Activated CD4-positive, alpha-beta T cell treated with anti-CD3 and anti-CD28 coated beads, Interleukin-2, amount 10 ng/mL, durations not matched to agents 24 days and 14 days (primary cell): ENCODE data around the gene LPCAT4. TPM values are rescaled to one million over a fixed set of nuclear protein-coding genes. Genes with fewer than 3 reads are reported as not detected.
"Not testable (repeated sequence)": the region's sequence is repeated elsewhere in the genome, so short reads cannot be mapped to it uniquely, and the experiment has no call there.

Source experiments
- DNase-seq: peaks from one replicate; pipeline ENCODE4 v3.0.0; 2022
- H3K27ac Mint-ChIP-seq: one replicate; pipeline ENCODE4 v1.8.0; 2022; ENCODE audit warnings: mild to moderate bottlenecking, mixed read lengths
- H3K27me3 Mint-ChIP-seq: one replicate; pipeline ENCODE4 v1.8.0; 2022; ENCODE audit warnings: mixed read lengths
- H3K36me3 Mint-ChIP-seq: one replicate; pipeline ENCODE4 v1.8.0; 2022; ENCODE audit warnings: low read depth, mild to moderate bottlenecking, mixed read lengths
- H3K4me1 Mint-ChIP-seq: one replicate; pipeline ENCODE4 v1.8.0; 2021; ENCODE audit warnings: mixed read lengths
- H3K4me3 Mint-ChIP-seq: one replicate; pipeline ENCODE4 v1.8.0; 2022; ENCODE audit warnings: mild to moderate bottlenecking, moderate library complexity, mixed read lengths
- H3K9me3 Mint-ChIP-seq: one replicate; pipeline ENCODE4 v1.8.0; 2021; ENCODE audit warnings: mixed read lengths
- intact Hi-C: fragments of 100-400 bp; cut with micrococcal nuclease; formaldehyde crosslinking; loops from one replicate; pipeline ENCODE4 v1.15.1; 2023
- total RNA-seq: library from RNA; stranded (reverse); gene quantifications from 2 replicates; pipeline ENCODE4 v1.2.3, GENCODE V29; 2022

LPCAT4 gene
- total RNA-seq, 1 donor from 2014 or later = 63.9 TPM

DNA sequence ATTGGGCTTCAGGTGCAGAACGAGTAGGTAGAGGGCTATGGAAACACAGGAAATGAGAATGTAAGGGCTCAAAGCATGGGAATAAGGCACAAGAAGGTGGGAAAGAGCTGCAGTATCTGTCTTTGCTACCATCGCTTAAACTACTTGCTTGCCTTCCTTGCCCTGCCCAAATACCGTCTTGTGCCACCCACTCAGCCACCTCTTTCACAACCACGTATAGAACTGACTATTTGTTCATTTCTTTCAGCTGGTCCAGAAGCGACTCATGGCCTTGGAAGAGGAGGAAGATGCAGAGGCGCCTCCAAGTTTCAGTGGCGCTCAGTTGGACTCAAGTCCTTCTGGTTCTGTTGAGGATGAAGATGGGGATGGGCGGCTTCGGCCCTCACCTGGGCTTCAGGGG lies 11.8 kb downstream of the LPCAT4 start:
- Mint-ChIP-seq H3K4me1 (peaks cover 3% of the 10 kb centered on the region), H3K27ac (no peak overlapping the region), H3K9me3 (no peaks in the 10 kb centered on the region), H3K36me3 (peaks cover 35% of the 10 kb centered on the region), H3K4me3 (no peak overlapping the region), H3K27me3 (no peaks in the 10 kb centered on the region)
- intact Hi-C loops = no loop called here
- no peak for DNase-seq

- no peak for DNase-seq
- Mint-ChIP-seq H3K27me3 (no peaks in the 10 kb centered on the region), H3K27ac (no peak overlapping the region), H3K4me1 (peaks cover 3% of the 10 kb centered on the region), H3K9me3 (no peaks in the 10 kb centered on the region), H3K36me3 (peaks cover 29% of the 10 kb centered on the region), H3K4me3 (no peak overlapping the region)
- intact Hi-C loops = no loop called here
Measured at GRCh38 chr15:34354286-34354685, 12.7 kb downstream of the LPCAT4 start.

DNA sequence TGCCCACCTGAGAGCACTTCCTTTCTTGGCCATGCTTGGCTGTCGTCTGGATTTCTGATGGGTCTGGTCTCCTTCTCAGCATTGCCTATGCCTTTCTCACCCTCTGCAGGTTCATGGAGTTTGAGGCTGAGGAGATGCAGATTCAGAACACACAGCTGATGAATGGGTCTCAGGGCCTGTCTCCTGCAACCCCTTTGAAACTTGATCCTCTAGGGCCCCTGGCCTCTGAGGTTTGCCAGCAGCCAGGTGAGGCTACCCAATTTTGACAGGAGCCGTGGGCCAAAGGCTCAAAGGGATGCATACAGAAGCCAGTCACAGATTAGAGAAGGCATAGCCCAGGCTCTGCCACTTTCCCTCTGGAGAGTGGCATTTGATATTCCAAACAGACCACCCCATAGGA lies 13.4 kb downstream of the LPCAT4 start:
- Mint-ChIP-seq H3K4me3 (no peak overlapping the region), H3K4me1 (peaks cover 3% of the 10 kb centered on the region), H3K27me3 (no peaks in the 10 kb centered on the region), H3K9me3 (no peaks in the 10 kb centered on the region), H3K27ac (no peak overlapping the region), H3K36me3 (peaks cover 25% of the 10 kb centered on the region)
- intact Hi-C loops = no loop called here
- no peak for DNase-seq

DNA sequence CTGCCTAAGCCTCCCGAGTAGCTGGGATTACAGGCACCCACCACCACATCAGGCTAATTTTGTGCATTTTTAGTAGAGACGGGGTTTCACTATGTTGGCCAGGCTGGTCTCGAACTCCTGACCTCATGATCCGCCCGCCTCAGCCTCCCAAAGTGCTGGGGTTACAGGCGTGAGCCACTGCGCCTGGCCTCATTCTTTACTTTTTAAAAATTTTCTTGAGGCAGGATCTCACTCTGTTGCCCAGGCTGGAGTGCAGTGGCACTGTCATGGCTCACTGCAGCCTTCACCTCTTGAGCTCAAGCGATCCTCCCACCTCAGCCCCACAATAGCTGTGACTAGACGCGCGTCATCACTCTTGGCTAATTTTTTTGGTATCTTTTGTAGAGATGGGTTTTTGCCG lies 14.0 kb downstream of the LPCAT4 start:
- H3K27ac Mint-ChIP-seq, H3K27me3 Mint-ChIP-seq, H3K9me3 Mint-ChIP-seq, H3K4me1 Mint-ChIP-seq, H3K4me3 Mint-ChIP-seq, intact Hi-C loops, DNase-seq: not testable (repeated sequence)
- H3K36me3 Mint-ChIP-seq = peaks cover 22% of the 10 kb centered on the region

DNA sequence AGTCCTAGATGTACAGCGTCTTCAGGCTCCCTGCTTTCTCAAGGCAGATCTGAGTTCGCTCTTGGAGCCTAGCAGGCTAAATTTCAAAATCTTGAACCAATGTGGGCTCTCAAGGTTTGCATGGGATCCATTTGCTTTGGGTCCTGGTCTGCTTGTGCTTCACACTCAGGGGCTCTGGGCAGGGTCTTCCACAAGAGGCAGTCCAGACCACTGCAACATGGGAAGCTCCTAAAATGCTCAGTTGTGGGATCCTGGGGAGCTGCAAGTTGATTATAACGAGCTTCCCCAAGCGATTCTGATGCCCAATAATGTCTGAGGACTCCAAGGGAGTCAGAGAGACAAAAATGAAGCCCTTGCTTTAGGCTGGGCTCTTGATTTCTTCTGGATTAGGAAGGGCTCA lies 17.2 kb downstream of the LPCAT4 start:
- H3K4me1 Mint-ChIP-seq = peaks cover 3% of the 10 kb centered on the region
- peaks cover 12% of the 10 kb centered on the region for H3K36me3 Mint-ChIP-seq
- no peak overlapping the region for H3K27ac Mint-ChIP-seq
- H3K9me3 Mint-ChIP-seq = no peaks in the 10 kb centered on the region
- DNase-seq = no peak
- no peak overlapping the region for H3K4me3 Mint-ChIP-seq
- no peaks in the 10 kb centered on the region for H3K27me3 Mint-ChIP-seq
- intact Hi-C loops = no loop called here

- Mint-ChIP-seq H3K9me3 (no peaks in the 10 kb centered on the region), H3K36me3 (peaks cover 6% of the 10 kb centered on the region), H3K4me3 (no peak overlapping the region), H3K27me3 (no peaks in the 10 kb centered on the region), H3K4me1 (peaks cover 3% of the 10 kb centered on the region), H3K27ac (no peak overlapping the region)
- intact Hi-C loops = no loop called here
- no peak for DNase-seq
Measured at GRCh38 chr15:34348735-34349300, 18.2 kb downstream of the LPCAT4 start.

GRCh38 chr15:34347951-34348638 lies 18.9 kb downstream of the LPCAT4 start:
- Mint-ChIP-seq H3K9me3 (no peaks in the 10 kb centered on the region), H3K27ac (no peak overlapping the region), H3K36me3 (peaks cover 2% of the 10 kb centered on the region), H3K27me3 (no peaks in the 10 kb centered on the region), H3K4me3 (no peak overlapping the region), H3K4me1 (peaks cover 3% of the 10 kb centered on the region)
- intact Hi-C loops = no loop called here
- no peak for DNase-seq

DNA sequence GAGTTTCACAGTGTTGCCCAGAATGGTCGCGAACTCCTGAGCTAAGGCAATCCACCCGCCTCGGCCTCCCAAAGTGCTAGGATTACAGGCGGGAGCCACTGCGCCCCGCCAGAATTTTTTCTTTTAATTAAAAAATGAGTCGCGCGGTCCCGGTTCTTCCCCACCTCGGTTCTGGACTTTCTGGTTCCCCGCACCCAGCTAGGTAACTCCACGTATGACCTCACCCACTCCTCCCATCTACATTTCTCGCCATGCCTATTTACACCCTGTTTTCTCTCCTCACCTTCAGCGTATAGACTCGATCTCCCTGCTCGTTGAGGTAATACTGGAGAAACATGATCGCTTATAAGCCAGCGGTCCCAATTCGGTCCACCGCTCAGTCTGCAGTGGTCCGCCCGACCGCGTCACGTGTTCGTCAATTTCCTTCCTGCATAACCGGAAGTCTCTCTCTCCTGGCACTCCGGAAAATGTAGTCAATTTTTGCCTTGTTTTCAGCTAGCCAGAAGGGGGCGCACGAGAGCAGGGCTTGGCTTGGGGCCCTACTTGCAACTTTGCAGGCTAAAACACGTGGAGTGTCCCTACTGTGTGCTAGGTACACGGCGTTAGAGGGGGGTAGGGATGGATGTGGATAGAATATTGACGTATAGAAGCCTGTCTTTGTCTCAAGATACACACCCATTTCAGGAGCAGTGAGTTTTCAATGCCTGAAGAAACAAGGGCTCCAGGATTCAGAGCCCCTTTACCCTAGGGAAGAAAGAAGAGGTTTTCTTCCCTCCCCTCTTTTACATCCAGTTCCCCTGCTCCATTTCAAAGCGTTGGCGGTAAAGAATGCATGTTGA lies 24.0 kb downstream of the LPCAT4 start, which contains the start of the genes NOP10 and NUTM1:
Gene NOP10 (minus strand): TSS at position 400 of the 839 bp plus-strand sequence. CDS start 63 bp downstream, at position 337.
Gene NUTM1 (plus strand): TSS at position 579 of the 839 bp plus-strand sequence. CDS start 382 bp downstream, outside the sequence.
- DNase-seq = peak; percentile 98
- H3K4me1 Mint-ChIP-seq = peaks cover 16% of the 10 kb centered on the region
- intact Hi-C loops = loop anchor here (1.0 kb wide), 1 partner anchor 24 kb away; the partner anchor contains the start of gene LPCAT4
- H3K9me3 Mint-ChIP-seq = peaks cover 4% of the 10 kb centered on the region
- H3K27ac Mint-ChIP-seq = peak within 1 kb of the TSS; percentile 64
- H3K36me3 Mint-ChIP-seq = peaks cover 30% of the 10 kb centered on the region
- no peak within 1 kb of the TSS for H3K4me3 Mint-ChIP-seq
- no peaks in the 10 kb centered on the region for H3K27me3 Mint-ChIP-seq

DNA sequence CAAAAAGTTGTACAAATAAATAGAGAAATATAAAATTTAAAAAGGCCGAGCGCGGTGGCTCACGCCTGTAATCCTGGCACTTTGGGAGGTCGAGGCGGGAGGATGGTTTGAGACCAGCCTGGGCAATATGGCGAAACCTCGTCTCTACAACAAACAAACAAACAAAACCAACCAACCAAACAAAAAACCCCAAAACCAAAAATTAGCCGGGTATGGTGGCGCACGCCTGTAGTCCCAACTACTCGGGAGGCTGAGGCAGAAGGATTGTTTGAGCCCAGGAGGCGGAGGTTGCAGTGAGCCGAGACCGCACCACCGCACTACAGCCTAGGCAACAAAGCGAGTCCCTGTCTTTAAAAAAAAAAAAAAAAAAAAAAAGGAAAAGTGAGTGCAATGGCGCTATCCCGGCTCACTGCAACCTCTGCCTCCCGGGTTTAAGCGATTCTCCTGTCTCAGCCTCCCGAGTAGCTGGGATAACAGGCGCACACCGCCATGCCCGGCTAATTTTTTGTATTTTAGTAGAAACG lies 24.7 kb downstream of the LPCAT4 start:
- Mint-ChIP-seq H3K4me1 (peaks cover 17% of the 10 kb centered on the region), H3K36me3 (peaks cover 30% of the 10 kb centered on the region), H3K27ac (peak overlapping the region; percentile 64)
- intact Hi-C loops, H3K4me3 Mint-ChIP-seq, H3K9me3 Mint-ChIP-seq, H3K27me3 Mint-ChIP-seq: not testable (repeated sequence)
- DNase-seq = peak; percentile 78

- peaks cover 23% of the 10 kb centered on the region for H3K4me1 Mint-ChIP-seq
- DNase-seq = peak; percentile 63
- peaks cover 4% of the 10 kb centered on the region for H3K9me3 Mint-ChIP-seq
- intact Hi-C loops = no loop called here
- H3K27me3 Mint-ChIP-seq = no peaks in the 10 kb centered on the region
- H3K36me3 Mint-ChIP-seq = peaks cover 32% of the 10 kb centered on the region
- H3K4me3 Mint-ChIP-seq = no peak overlapping the region
- H3K27ac Mint-ChIP-seq = peak overlapping the region; percentile 64
Measured at GRCh38 chr15:34341381-34342212, 25.4 kb downstream of the LPCAT4 start.

DNA sequence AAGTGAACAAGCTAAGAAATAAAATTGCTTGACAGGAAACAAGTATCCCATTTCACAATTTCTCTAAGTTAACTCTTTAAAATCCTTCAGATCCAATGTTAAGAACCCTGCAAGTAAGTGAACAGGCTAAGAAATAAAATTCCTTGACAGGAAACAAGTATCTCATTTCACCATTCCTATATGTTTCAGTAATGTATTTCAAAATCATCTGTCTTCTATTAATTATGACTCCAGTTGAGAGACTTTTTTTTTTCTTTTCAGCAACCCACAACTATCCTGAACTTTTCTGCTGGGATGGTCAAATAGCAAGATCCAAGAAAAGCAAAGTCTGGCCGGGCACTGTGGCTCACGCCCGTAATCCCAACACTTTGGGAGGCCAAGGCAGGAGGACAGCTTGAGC lies 27.1 kb downstream of the LPCAT4 start:
- Mint-ChIP-seq H3K36me3 (peaks cover 32% of the 10 kb centered on the region), H3K4me1 (peaks cover 34% of the 10 kb centered on the region)
- intact Hi-C loops = loop anchor here (10.0 kb wide), 1 partner anchor 95 kb away; the partner anchor contains the start of gene GOLGA8A

DNA sequence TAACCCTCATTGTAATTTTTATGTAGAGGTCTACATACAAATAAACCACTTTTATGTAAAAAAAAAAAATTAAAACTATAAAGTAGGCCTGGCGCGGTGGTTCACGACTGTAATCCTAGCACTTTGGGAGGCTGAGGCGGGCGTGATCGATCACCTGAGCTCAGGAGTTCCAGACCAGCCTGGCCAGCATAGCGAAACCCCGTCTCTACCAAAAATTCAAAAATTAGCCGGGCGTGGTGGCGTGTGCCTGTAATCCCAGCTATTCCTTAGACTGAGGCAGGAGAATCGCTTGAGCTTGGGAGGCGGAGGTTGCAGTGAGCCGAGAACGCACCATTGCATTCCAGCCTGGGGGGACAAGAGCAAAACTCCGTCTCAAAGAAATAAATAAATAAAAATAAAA lies 28.6 kb downstream of the LPCAT4 start:
- H3K4me1 Mint-ChIP-seq = peaks cover 41% of the 10 kb centered on the region
- no peak overlapping the region for H3K27ac Mint-ChIP-seq
- H3K9me3 Mint-ChIP-seq = peaks cover 4% of the 10 kb centered on the region
- no peaks in the 10 kb centered on the region for H3K27me3 Mint-ChIP-seq
- intact Hi-C loops = loop anchor here (10.0 kb wide), 1 partner anchor 96 kb away; the partner anchor contains the start of gene GOLGA8A
- peak overlapping the region; percentile 97 for H3K4me3 Mint-ChIP-seq
- peaks cover 32% of the 10 kb centered on the region for H3K36me3 Mint-ChIP-seq
- no peak for DNase-seq

More for the DNA sequence above, 27.1 kb downstream of the LPCAT4 start:
- no peak for DNase-seq
- H3K27ac Mint-ChIP-seq = peak overlapping the region; percentile 10
- no peaks in the 10 kb centered on the region for H3K27me3 Mint-ChIP-seq
- peak overlapping the region; percentile 19 for H3K4me3 Mint-ChIP-seq
- peaks cover 4% of the 10 kb centered on the region for H3K9me3 Mint-ChIP-seq
